ENCODE results near the gene LMTK3. TPM values are rescaled to one million over a fixed set of nuclear protein-coding genes. Genes with fewer than 3 reads are reported as not detected.

LMTK3 gene
- total and polyA plus RNA-seq, 2 experiments from 2014 or later = 1.6 to 11.8 TPM

- TF ChIP-seq ETS1 (IDR thresholded peaks at IDR 0.05) = no peak
- no peak for TF ChIP-seq CREB1 (CRISPR knock-in tag; IDR thresholded peaks at IDR 0.05; ENCODE audit: low read depth)
- no peak for TF ChIP-seq EZH2 (IDR thresholded peaks at IDR 0.05; ENCODE audit: low read depth, unreplicated experiment)
- TF ChIP-seq POLR2AphosphoS5 (IDR thresholded peaks at IDR 0.05; ENCODE audit: low read depth) = no peak
- TF ChIP-seq CTCF (conservative IDR thresholded peaks at IDR 0.05; ENCODE audit: low read depth in 2 of 2) = no peak
- no peak for TF ChIP-seq NANOG (IDR thresholded peaks at IDR 0.05; ENCODE audit: borderline replicate concordance)
Measured at GRCh38 chr19:48556825-48557224, 45.2 kb upstream of the LMTK3 start (continued).

- no peaks in the 10 kb centered on the region for H3K79me2 ChIP-seq (replicated peaks; ENCODE audit: insufficient read depth)
- peaks cover 10% of the 10 kb centered on the region for H3K4me1 ChIP-seq (ENCODE audit: insufficient read depth)
- Mint-ChIP-seq H3K9me3 (no peaks in the 10 kb centered on the region), H3K4me1 (peaks cover 23% of the 10 kb centered on the region), H3K4me3 (no peak overlapping the region), H3K27me3 (ENCODE audit: insufficient read depth, low read depth, poor library complexity) (peaks cover 9% of the 10 kb centered on the region), H3K36me3 (ENCODE audit: low read depth) (no peaks in the 10 kb centered on the region), H3K27ac (peak overlapping the region; percentile 72)
- peak overlapping the region; percentile 86; the same call in 1 of the 2 replicates for H3K27ac ChIP-seq (ENCODE audit: low read depth)
- no peak for TF ChIP-seq ZNF331 (CRISPR knock-in tag; IDR thresholded peaks at IDR 0.05; ENCODE audit: low read depth)
- no peak for TF ChIP-seq CREB1 (CRISPR knock-in tag; IDR thresholded peaks at IDR 0.05; ENCODE audit: low read depth)
- H2AFZ ChIP-seq = peak overlapping the region; percentile 93
- no peaks in the 10 kb centered on the region for H3K27me3 ChIP-seq (ENCODE audit: insufficient read depth)
- H3K36me3 ChIP-seq (ENCODE audit: insufficient read depth) = no peaks in the 10 kb centered on the region
- no peaks in the 10 kb centered on the region for H4K20me1 ChIP-seq (replicated peaks; ENCODE audit: insufficient read depth)
- no peak overlapping the region for H3K4me3 ChIP-seq
- no peaks in the 10 kb centered on the region for H3K9me2 ChIP-seq (ENCODE audit: insufficient read depth)
- peaks cover 22% of the 10 kb centered on the region; the same call in 1 of the 2 replicates for H3F3A ChIP-seq (replicated peaks; ENCODE audit: low read depth)
- 0 out of 2 replicates have a peak overlapping the region, but pooled peaks have one; percentile 38 for H3K4me2 ChIP-seq
- ATAC-seq = no peak; the same call in 2 of the 3 replicates
- DNase-seq (ENCODE audit: low spot score) = peak; percentile 65
Measured at GRCh38 chr19:48556163-48556562, 44.5 kb upstream of the LMTK3 start.

- H3K27me3 Mint-ChIP-seq (ENCODE audit: insufficient read depth, low read depth, poor library complexity) = peaks cover 11% of the 10 kb centered on the region
- peaks cover 27% of the 10 kb centered on the region for H3K4me1 Mint-ChIP-seq
- peak overlapping the region; percentile 73 for H3K4me2 ChIP-seq
Measured at GRCh38 chr19:48554385-48555091, 42.9 kb upstream of the LMTK3 start.

More at GRCh38 chr19:48554385-48555091, 42.9 kb upstream of the LMTK3 start:
- Histone ChIP-seq H3K4me1 (ENCODE audit: insufficient read depth) (peaks cover 10% of the 10 kb centered on the region), H3K27ac (ENCODE audit: low read depth) (peak overlapping the region; percentile 92; the same call in 1 of the 2 replicates), H3K27me3 (ENCODE audit: insufficient read depth) (no peaks in the 10 kb centered on the region), H3K79me2 (replicated peaks; ENCODE audit: insufficient read depth) (no peaks in the 10 kb centered on the region), H3K36me3 (ENCODE audit: insufficient read depth) (no peaks in the 10 kb centered on the region), H3F3A (replicated peaks; ENCODE audit: low read depth) (peaks cover 22% of the 10 kb centered on the region; the same call in 1 of the 2 replicates), H3K9me2 (ENCODE audit: insufficient read depth) (no peaks in the 10 kb centered on the region), H3K4me3 (peak overlapping the region; percentile 43), H4K20me1 (replicated peaks; ENCODE audit: insufficient read depth) (no peaks in the 10 kb centered on the region), H2AFZ (no peak overlapping the region)
- TF ChIP-seq ZNF114 (CRISPR knock-in tag; IDR thresholded peaks at IDR 0.05) (no peak), POLR2AphosphoS5 (IDR thresholded peaks at IDR 0.05; ENCODE audit: low read depth) (peak; percentile 36; the same call in 1 of the 2 replicates), JUNB (IDR thresholded peaks at IDR 0.05; ENCODE audit: unreplicated experiment) (no peak)
- ATAC-seq (peak; percentile 85), DNase-seq (ENCODE audit: low spot score) (peak; percentile 95)
- Mint-ChIP-seq H3K9me3 (no peaks in the 10 kb centered on the region), H3K27ac (peak overlapping the region; percentile 97), H3K4me3 (peak overlapping the region; percentile 60), H3K36me3 (ENCODE audit: low read depth) (no peaks in the 10 kb centered on the region)

Data from GM23338 (cell line).